Measurements from ENCODE around the gene TMBIM6.

- TF ChIP-seq POLR2AphosphoS5 (IDR thresholded peaks at IDR 0.05) = no peak
- TF ChIP-seq CTCF (IDR thresholded peaks at IDR 0.05) = no peak
- no peak for TF ChIP-seq POLR2A (IDR thresholded peaks at IDR 0.05)
These were observed 67.5 kb downstream of the TMBIM6 start for GRCh38 chr12:49808686-49809380.
